Retinal pigment epithelial cell (primary cell): ENCODE results near the gene SPPL2B.
"Not testable (repeated sequence)": the region's sequence is repeated elsewhere in the genome, so short reads cannot be mapped to it uniquely, and the experiment has no call there.

Experiments used
- DNase-seq: peaks from one replicate; pipeline ENCODE4 v3.0.0-alpha.2; 2010; ENCODE audit warnings: low read depth
- H3K4me3 ChIP-seq: 2 replicates; pipeline ENCODE4 v1.5.1; 2011; ENCODE audit warnings: mild to moderate bottlenecking, low read length, control low read depth, moderate library complexity
- CTCF ChIP-seq: conservative IDR thresholded peaks from 2 replicates; pipeline ENCODE4 v1.5.1; 2011; ENCODE audit warnings: low read depth, low read length, control low read depth, inconsistent platforms

The SPPL2B gene

GRCh38 chr19:2389594-2389993 lies 61.1 kb downstream of the SPPL2B start:
- no peak overlapping the region for H3K4me3 ChIP-seq
- DNase-seq = no peak
- no peak for TF ChIP-seq CTCF

GRCh38 chr19:2391118-2391725 lies 62.7 kb downstream of the SPPL2B start:
- DNase-seq = peak; percentile 34
- H3K4me3 ChIP-seq = no peak overlapping the region
- TF ChIP-seq CTCF = peak; percentile 78

GRCh38 chr19:2392366-2392765 lies 63.9 kb downstream of the SPPL2B start:
- no peak for DNase-seq
- TF ChIP-seq CTCF = no peak
- no peak overlapping the region for H3K4me3 ChIP-seq

- not testable (repeated sequence) for H3K4me3 ChIP-seq, DNase-seq
Observed at GRCh38 chr19:2392899-2393298, 64.4 kb downstream of the SPPL2B start.

GRCh38 chr19:2394054-2394441 lies 65.6 kb downstream of the SPPL2B start:
- TF ChIP-seq CTCF = no peak
- H3K4me3 ChIP-seq = no peak overlapping the region
- no peak for DNase-seq

DNA sequence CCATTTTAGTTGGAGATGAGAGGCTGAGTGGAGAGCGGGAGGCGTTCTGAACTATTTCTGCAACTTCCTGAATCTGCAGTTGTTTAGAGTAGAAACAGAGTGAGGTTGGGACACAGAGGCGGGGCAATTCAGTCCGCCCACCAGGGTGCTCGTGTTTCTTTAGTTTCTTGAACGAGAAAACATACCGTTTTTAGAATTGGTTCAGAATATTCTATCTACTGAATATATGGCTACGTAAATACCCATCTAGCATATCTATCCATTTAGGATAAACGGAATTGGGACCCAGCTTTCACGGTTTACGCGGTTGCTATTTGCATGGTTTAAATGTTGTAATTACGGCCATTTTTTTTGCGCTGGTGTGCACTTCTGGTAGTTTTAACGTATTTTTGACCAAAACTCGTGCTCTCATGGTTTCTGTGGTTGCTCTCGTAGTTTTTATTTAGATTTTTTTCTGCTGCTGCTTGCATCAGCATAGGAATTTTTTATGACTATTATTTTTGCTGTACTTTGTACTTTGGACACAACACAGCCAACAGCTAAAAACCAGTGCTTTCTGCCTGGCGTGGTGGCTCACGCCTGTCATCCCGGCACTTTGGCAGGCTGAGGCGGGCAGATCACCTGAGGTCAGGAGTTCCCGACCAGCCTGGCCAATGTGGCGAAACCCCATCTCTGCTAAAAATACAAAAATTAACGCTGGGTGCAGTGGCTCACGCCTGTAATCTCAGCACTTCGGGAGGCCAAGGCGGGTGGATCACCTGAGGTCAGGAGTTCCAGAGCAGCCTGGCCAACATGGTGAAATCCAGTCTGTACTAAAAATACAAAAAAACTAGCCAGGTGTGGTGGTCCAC lies 66.2 kb downstream of the SPPL2B start:
- no peak for DNase-seq
- H3K4me3 ChIP-seq = no peak overlapping the region
- no peak for TF ChIP-seq CTCF

GRCh38 chr19:2395293-2395829 lies 66.9 kb downstream of the SPPL2B start:
- not testable (repeated sequence) for DNase-seq, H3K4me3 ChIP-seq

- H3K4me3 ChIP-seq, DNase-seq: not testable (repeated sequence)
Observed at GRCh38 chr19:2397173-2397572, 68.7 kb downstream of the SPPL2B start.
